GM19438 (cell line): ENCODE results near the gene BEGAIN.

ENCODE experiments used
- ATAC-seq: cut with Tn5 transposase; IDR thresholded peaks from one replicate; pipeline ENCODE4 v1.9.1; 2021; ENCODE audit warnings: low read depth; ENCODE audit not compliant: unreplicated experiment

The BEGAIN gene

DNA sequence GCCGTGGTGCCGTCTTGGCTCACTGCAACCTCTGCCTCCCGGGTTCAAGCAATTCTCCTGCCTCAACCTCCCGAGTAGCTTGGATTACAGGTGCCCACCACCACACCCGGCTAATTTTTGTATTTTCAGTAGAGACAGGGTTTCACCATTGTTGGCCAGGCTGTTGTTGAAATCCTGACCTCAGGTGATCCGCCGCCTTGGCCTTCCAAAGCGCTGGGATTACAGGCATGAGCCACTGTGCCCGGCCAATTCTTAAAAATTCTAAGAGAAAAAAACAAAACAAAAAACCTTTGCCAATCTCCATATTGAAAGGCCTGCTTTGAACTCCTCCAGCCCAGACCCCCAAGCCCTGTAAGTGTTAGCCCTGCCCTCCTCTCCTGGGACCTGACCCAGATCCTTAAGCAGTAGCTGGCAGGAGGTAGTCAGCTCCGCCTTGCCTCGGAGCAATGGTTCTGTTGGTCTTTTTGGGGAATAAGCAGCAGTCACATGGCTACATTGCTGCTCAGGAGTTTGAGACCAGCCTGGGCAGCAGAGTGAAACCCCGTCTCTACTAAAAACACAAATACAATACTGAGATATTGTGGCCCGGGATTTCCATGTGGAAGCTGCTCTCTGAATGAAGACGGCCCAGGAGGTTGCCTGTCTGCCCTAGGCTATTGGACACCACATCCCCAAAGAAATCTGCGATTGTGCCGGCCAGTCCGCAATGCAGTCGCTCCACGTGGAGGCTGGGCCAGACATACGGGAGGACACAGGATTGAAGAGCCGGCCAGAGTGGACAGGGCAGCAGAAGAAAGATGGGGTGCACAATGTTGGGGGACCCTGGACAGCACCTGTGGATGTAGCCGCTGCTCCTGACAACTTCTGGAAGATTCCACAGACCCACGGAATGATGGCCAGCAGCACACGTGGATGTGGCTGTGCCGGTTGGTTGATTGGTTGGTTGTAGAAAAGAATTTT is 28.8 kb upstream of the BEGAIN start:
- no peak for ATAC-seq

DNA sequence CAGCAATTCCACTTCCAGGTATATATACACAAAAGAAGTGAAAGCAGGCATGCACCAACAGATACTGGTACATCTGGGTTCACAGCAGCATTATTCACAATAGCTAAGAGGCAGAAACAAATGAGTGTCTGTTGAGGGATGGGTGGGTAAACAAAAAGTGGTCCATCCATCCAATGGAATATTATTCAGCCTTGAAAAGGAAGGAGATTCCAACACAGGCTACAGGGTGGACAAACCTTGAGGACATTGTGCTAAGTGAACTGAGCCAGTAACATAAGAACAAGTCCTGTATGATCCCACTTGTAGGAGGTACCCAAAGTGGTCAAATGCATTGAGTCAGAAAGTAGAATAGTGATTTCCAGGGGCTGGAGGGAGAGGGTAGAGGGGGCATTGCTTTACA is 27.6 kb upstream of the BEGAIN start:
- ATAC-seq: no peak

DNA sequence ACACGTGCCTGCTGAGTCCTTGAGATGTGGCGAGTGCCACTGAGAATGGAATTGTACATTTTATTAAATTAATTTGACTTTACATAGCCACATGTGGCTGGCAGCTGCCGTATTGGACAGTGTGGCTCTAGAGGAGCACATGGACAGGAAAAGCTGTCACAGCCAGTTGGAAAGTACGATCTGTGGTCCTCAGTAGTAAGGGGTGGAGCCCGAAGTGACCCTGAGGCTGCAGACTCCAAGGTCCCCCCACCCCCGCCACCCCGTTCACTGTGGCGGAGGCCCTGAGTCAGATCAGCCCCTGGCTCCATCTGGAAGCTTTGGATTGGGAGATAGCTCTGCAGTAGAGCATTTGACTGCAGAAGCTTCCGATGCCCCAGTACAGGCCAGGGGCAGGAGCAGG is 25.8 kb upstream of the BEGAIN start:
- ATAC-seq: no peak

DNA sequence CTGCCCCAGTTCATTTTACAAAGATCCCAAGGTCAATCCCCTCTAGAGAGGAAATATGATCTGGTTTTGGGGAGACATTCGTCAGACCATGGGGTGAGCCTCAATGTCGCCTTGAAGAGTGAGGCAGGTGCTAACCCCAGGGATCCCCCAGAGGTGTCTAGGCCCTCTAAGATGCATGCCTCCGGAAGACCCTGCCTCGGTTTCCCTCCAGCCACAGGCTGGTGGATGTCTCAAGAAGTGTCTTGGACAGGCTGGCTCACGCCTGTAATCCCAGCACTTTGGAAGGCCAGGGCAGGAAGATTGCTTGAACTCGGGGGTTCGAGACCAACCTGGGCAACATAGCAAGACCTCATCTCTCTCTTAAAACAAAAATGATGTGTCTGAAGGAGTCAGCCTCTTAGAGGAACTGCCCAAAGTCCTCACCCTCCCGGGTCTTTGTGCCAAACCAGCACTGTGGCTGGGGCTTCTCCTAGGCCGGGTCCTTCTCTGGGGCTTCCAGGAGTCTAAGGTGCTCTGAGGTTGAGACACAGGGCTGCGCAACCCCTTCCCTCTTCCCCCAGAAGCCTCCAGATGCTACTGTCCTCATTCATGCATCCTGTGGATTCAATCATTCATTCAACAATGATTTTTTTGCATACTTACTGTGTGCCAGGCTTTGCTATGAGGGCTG is 24.7 kb upstream of the BEGAIN start:
- no peak for ATAC-seq

DNA sequence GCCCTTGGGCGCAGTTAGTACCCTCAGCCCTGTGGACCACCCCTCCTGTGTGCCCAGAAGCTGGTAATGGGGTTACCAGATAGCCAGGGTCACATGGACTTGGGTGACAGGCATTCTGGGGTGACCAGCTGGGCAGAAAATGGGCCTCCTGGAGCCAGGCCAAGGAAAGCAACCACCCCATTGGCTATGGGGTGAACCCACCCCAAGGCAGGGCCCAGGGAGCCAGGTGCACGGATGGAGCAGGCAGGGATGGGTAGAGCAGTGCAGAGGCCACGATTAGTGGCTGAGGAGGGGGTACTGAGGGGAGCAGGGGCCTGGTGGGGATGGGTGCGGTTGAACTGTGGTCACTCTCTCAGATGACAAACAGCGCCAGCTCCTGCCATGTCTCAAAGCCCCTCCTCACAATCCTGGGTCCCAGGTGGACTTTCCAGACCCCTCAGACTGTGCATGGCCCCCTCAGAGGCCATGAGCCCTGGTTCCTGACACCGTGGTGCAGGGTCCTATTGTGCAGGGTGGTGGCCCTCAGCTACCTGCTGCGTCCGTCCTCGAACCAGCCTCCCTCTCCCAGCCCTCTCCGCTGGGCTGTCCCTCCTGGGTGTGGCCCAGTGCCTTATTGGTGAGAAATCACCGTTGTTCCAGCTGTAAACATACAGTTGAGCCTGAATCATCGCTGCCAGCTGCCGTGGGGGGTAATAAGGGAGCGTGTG is 23.4 kb upstream of the BEGAIN start:
- ATAC-seq: no peak

DNA sequence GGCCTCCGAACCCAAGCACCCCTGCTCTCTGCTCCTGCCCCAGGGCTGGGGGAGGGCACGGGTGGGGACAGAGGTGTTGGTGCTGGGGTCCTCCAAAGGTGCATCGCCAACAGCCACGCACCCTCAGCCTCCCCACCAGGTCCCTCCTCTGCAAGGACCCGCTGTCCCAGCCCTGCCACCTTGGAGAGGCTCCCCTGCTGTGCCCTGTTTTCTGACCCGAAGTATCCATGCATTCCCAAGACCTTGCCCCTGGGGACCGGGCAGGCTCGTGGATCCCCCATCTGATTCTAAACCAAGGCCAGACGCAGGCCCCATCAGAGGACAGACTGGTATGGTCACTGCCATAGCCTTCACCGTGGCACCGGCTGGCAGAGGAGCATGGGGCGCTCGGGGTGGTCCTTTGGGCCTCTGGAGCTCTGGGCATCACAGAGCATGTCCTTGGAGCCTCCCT is 22.7 kb upstream of the BEGAIN start:
- no peak for ATAC-seq

DNA sequence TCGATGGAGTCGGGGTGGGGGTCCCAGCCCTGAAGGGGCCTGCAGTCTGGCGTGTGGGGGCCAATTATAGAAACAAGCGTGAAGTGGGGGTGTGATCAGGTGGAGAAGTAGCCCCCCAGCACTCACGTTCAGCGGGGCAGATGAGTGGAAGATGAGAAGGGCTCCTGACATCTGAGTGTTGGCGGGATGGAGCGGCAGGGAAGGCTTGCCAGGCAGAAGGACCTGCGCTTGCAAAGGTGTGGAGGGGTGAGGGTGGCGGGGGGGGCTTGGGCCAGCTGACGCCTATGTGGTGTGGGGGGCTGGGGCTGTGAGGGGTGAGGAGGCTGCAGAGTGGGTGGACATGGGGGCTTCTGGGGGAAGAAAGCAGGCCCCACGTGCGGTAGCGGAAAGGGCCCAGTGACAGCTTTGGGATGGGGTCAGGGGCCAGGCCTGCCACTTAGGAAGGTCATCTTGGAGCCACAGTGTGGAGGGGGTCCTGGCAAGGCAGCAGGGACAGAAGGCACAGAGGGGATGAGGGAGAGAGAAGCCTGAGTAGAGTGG is 22.2 kb upstream of the BEGAIN start:
- no peak for ATAC-seq

DNA sequence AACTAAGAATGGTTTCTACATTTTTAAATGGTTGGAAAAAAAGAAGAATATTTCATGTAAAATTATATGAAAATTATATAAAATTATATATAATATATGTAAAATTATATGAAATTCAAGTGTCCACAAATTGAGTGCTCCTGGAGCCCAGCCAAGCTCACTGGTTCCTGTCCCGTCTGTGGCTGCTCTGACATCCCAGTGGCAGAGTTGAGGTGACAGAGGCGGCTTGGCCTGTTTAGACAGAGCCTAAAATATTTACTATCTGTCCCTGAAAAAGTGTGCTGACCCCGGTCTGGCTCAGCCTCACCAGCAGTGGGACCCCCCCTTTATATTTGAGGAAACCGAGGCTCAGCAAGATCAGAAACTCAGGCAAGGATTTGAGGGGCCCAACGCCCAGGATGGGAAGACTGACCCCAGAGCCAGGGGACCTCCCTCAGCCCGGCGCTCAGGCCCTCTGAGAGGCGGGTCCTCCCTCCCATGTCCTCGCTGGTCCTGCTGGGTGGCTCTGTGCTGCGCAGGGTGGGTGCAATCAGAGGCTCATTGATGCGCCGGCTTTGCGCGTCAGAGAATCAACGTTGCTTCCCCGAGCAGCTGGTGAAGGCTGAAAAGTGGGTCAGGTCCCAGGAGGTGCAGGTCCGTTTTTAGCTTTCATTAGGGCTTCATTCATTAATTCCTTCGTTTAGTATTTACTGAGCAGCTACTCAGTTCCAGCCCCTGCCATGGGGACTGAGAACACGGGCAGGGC is 21.5 kb upstream of the BEGAIN start:
- no peak for ATAC-seq

DNA sequence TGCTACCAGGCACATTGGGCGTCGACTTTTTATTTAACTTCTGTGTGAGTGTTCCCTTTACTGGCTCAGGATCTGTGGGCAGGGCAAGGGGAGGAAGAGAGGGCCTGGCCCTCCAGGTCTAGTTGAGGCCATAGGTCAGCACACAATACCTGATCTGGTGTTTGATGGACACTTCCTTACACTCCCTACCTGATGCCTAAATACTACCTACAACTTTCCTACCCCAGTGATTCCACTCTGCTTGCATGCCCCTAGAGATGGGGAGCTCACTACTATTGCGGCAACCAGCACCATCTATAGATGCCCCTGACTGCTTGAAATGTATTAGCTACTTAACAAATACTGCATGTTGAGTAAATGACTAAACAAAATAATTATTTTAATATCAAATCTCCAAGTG is 20.8 kb upstream of the BEGAIN start:
- ATAC-seq: no peak

DNA sequence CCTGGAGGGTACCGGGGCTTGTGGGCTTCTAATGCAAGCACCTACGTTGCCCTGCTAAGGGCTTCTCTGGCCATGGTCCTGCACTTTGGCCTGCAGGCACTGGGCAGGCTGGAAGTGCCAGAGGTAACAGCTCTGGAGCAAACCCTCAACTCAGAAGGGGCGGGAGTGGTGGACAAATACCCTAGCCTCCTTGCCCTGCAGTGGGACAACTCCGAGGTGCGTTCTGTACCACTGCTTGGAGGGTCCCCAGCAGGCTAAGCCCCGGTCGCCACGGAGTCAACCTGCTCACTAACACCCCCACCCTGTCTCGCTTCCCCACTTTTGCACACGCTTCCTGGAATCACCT is 20.4 kb upstream of the BEGAIN start:
- ATAC-seq: no peak

DNA sequence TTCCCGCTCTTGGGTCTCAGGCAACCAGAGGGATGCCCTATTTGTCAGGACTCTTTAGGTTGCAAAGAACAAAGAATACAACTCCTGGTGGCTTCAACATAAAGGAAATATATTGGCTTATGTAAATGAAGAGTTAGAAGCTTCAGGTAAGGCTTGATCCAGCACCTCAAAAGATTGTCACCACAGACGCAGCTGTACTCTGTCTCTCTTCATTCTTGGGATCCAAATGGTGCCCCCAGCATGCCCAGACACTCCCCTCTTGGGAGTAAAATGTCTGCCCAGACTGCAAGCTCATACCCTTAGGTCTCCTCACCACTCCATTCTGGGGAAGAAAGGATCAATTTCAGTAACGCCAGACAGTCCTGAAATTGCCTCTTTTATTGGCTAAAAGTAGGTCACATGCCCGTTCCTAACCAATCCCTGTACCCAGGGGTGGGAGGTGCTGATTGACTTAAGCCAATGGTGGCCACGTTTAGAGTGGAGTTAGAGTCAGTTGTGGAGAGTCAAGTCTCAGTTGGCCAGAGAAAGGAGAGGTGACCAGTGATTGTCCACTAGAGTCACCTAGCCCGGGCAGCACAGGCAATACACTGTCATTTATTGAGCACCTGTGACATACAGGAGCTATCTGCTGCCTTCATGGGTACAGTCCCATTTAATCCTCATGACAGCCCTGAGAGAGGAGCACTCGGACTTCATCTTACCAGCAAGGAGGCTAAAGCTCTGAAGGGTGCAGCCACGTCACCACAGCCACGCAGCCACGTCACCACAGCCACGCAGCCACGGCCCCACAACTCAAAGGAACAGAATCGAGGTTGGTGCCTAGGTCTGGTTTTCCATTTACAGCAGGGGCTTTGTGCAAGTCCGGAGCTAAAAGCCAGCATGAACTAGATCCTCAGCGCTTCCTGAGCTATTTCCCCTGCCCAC is 19.7 kb upstream of the BEGAIN start:
- ATAC-seq: no peak

DNA sequence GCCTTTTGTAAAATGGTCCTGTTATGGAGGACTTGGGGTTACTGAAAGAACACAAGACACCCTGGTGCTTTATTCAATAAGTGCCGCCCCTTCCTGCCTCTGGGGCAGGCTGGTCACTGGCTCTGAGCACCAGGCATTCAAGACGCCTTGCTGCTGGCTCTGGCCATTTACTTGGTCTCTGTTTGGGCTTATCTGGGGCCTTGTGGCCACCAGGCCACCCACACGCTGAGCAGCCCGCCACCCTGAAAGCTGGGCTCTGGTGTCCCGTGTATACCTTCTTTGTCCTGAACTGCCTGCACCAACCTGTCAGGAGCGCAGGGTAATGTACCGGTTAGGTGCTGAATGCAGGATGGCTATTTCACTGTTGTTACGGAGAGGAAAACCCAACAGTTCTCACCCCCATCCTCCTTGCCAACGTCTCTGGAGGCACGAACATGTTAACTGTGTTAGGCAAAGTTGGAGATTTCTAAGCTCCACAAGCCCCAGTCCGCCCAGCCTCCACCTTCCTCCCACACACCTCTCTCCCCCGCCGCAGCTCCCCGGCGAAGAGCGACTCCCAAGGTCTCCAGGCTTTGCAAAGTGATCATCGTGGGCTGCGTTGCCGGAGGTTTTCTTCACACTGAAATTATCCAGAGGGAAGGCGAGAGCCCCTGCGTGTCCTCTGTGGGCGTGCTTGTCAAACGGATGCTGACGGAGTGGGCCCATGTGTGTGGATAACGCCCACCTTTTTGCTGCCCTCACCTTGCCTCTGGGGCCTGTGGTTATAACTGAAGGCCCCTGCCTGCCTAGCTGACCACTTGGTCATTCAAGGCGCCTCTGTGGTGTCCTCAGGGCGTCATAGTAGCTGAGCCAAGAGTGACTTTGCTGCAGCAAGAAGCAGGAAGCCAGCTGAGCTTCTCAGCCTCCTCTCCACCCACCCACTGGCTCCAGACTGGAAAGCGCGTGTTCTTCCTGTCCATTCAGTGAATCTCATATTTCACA is 18.8 kb upstream of the BEGAIN start:
- ATAC-seq: no peak

DNA sequence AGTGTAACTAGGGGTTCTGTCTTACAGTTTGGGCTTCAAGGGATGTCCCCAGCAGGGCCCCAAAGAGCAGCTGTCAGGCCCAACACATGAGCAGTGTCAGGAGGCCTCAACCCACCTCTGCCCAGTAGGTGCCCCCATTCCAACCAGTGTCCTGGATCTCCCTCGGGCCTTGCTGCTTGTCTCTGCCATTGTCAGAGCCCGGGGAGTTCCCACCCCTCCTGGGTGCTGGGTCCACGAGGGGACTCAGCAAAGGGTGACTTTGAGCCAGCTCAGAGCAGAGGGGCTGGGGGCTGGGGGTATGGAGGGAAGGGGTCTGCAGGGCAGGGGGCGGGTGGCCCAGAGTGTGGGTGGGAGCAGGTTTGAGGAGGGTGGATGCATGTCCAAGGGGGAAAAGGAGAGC is 18.0 kb upstream of the BEGAIN start:
- ATAC-seq: no peak

DNA sequence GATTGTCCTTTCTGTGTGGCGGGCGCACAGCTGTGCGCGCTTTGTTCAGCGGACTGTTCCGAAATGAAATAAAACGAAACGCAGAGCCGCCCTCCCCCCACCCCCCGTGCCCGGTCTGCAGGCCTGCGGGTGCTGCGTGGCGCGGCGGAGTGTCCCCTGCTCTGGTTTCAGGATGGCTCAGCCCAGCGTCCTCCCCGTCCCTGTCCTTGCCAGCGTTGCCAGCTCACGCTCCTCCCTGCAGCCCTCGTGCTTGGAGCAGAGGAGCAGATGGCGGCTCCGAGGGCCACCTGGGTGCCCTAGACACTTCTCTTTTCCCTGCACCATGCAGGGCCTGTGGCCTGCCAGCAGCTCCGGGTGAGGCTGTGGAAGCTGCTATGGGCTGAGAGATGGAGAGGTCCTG is 17.5 kb upstream of the BEGAIN start:
- ATAC-seq: no peak

DNA sequence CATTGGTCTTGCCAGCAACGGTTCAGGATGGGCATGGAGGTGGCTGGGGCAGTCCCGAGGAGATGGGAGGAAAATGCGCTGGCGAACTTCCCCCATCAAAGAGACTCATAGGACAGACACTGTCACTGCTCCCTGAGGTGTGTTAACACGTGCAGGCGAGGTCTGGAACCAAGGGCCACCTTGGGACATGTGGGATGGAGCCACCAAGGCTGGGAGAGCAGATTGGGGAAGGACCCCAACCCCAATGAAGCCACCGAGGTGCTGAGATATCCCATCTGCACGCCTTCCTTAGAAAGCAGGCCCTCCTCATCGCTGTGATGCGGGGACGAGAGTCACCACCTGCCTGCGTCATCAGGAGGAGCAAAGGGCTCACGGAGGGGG is 16.9 kb upstream of the BEGAIN start:
- ATAC-seq: no peak

DNA sequence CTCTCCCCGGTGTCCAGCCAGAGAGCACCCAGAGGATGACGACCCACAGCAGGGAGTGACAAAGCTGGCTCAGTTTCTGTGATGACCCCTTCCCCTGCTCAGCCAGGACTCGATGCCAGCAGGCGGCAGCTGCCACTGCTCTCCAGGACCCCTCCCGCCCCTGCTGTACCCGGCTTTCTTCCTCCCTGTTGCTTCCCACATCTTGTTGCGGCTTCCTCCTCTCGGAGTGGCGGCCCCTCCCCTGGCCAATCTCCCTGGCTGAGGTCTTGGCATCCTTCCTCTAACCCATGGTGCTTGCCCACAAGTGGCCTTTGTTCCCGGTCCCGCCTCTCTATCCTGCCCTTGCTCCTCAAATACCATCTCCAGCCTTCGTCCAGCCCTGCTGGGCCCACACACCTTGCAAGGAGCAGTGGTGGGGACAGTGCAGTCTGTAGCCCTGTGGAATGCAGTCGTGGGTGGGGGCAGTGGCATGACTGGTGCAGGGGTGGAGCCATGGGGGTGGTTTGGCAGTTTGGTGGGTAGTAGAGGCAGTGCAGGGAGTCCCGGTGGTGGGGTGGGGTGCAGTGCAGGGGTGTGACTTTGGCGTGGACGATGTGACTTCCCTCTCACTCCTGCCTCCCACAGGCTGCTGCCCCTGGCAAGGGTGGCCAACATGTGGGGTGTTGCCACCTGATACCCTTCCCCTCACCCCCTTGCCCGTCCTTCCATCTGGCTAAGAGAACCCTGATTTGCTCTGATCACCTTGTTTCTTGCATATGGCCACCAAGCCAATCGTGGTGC is 16.3 kb upstream of the BEGAIN start:
- no peak for ATAC-seq

DNA sequence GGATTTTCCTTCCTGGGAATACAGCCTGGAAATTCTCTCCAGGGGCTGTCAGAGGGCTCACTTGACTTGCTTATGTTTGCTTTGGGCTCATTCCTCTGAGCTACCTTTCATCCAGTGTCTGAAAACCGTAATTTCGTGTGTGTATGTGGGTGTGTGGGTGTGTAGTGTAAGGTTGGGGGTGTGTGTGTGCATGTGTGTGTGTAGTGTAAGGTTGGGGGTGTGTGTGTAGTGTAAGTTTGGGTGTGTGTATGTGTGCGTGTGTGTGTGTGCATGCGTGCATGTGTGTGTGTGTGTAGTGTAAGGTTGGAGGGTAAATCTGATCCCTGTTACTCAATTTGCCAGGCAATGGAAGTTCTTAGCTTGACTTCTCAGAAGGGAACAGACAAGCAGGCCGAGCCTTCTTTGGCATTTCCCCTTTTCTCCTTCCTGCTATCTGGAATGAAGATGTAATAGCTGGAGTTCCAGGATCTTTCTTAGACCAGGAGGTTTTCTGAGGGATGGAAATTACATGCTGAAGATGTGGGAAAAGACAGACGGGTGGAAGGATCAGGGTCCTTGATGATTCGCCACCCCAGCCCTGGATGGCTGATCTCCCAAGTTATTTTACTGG is 15.5 kb upstream of the BEGAIN start:
- ATAC-seq: no peak
